GM12878 (cell line): Measurements from ENCODE around the gene COQ8B.

Experiments
- GABPA ChIP-seq: IDR thresholded peaks from 2 replicates; pipeline ENCODE4 v1.6.1; 2014; ENCODE audit warnings: antibody characterized with exemption, low read depth, mild to moderate bottlenecking, inconsistent platforms
- MEF2A ChIP-seq: IDR thresholded peaks from 2 replicates; pipeline ENCODE4 v1.6.1; 2011; ENCODE audit warnings: low read depth, mild to moderate bottlenecking, low read length, moderate library complexity; ENCODE audit not compliant: insufficient read depth
- NRF1 ChIP-seq: conservative IDR thresholded peaks from 2 replicates; pipeline ENCODE4 v1.6.1; 2011; ENCODE audit warnings: mild to moderate bottlenecking, low read depth, low read length, improper control_type of control experiment
- SREBF2 ChIP-seq: IDR thresholded peaks from 2 replicates; pipeline ENCODE4 v1.6.1; 2012; ENCODE audit warnings: mild to moderate bottlenecking, low read length
- TF ChIP-seq, protein P1 (sequence below), 3 experiments: IDR thresholded peaks in 2 of 3; conservative IDR thresholded peaks in 1 of 3; 2 replicates each; pipeline ENCODE4 v1.5.1; 2011; ENCODE audit warnings: low read depth in 3 of 3, low read length in 3 of 3, mild to moderate bottlenecking in 3 of 3, control low read depth in 2 of 3, moderate library complexity in 2 of 3, inconsistent platforms in 1 of 3, mixed read lengths in 1 of 3; ENCODE audit not compliant: control insufficient read depth in 2 of 3, insufficient read depth in 1 of 3; ENCODE audit errors: extremely low read depth in 1 of 3

DNA sequence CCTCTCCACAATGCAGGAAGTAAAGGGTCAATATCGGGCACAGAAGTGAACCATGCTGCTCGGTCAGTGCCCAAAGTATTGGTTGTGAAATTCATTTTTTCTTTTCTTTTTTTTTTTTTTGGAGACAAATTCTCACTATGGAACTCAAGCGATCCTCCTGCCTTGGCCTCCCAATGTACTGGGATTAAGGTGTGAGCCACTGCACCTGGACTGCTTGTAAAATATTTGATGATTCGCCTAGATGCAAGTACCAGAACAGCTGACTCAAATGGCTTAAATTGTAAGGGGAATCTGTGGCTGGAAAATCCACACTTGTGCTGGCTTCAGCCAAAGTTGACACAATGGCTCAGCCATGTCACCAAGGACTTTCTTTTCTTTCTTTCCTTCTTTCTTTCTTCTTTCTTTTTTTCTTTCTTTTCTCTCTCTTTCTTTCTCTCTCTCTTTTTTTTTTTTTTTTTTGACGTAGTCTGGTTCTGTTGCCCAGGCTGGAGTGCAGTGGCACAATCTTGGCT, 69.9 kb downstream of the COQ8B start:
- TF ChIP-seq MEF2A (no peak), NRF1 (no peak), SREBF2 (no peak), GABPA (no peak)
- TF ChIP-seq, protein P1, sequence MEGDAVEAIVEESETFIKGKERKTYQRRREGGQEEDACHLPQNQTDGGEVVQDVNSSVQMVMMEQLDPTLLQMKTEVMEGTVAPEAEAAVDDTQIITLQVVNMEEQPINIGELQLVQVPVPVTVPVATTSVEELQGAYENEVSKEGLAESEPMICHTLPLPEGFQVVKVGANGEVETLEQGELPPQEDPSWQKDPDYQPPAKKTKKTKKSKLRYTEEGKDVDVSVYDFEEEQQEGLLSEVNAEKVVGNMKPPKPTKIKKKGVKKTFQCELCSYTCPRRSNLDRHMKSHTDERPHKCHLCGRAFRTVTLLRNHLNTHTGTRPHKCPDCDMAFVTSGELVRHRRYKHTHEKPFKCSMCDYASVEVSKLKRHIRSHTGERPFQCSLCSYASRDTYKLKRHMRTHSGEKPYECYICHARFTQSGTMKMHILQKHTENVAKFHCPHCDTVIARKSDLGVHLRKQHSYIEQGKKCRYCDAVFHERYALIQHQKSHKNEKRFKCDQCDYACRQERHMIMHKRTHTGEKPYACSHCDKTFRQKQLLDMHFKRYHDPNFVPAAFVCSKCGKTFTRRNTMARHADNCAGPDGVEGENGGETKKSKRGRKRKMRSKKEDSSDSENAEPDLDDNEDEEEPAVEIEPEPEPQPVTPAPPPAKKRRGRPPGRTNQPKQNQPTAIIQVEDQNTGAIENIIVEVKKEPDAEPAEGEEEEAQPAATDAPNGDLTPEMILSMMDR (IDR thresholded peaks at IDR 0.05 in 2 of 3, conservative IDR thresholded peaks at IDR 0.05 in 1 of 3; ENCODE audit: control insufficient read depth in 2 of 3, extremely low read depth in 1 of 3, insufficient read depth in 1 of 3, low read depth in 3 of 3, low read length in 3 of 3), result no peak
